ENCODE measurements around the gene RAB3GAP2.

DNA sequence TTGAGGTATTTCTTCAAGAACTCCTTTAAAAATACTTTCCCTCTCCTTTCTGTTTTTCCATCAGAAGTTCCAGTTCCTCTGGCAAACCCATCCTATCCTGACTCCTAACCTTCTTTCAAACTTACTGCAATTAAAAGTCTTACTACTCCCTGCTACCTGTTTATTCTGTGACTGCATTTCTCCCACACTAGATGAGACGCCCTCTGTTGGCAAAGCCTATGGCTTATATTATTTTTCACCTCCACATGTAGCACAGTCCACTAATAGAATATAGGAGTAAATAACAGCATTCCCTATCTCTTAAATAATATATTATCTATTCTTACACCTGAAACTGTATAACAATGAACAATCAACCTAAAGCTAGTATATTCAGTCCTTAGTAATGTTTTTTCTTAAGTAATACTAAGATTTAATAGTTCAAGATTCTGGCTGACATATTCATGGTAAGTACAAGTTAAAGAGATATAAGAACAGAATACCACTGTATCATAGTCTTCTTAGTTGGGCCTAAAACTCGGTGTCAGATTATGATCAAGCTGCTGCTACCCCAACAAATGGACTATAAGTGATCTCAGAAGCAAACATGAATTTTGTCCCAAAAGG lies 54.8 kb downstream of the RAB3GAP2 start:
- TF ChIP-seq, protein P1, sequence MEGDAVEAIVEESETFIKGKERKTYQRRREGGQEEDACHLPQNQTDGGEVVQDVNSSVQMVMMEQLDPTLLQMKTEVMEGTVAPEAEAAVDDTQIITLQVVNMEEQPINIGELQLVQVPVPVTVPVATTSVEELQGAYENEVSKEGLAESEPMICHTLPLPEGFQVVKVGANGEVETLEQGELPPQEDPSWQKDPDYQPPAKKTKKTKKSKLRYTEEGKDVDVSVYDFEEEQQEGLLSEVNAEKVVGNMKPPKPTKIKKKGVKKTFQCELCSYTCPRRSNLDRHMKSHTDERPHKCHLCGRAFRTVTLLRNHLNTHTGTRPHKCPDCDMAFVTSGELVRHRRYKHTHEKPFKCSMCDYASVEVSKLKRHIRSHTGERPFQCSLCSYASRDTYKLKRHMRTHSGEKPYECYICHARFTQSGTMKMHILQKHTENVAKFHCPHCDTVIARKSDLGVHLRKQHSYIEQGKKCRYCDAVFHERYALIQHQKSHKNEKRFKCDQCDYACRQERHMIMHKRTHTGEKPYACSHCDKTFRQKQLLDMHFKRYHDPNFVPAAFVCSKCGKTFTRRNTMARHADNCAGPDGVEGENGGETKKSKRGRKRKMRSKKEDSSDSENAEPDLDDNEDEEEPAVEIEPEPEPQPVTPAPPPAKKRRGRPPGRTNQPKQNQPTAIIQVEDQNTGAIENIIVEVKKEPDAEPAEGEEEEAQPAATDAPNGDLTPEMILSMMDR (conservative IDR thresholded peaks at IDR 0.05), result peak; percentile 78
- no peak for TF ChIP-seq ZFX (IDR thresholded peaks at IDR 0.05)
